OCI-LY7 (cell line): ENCODE data around the gene DNAJC6. TPM values are rescaled to one million over a fixed set of nuclear protein-coding genes. Genes with fewer than 3 reads are reported as not detected.

Experiments
- BruUV-seq: library from RNA; stranded (reverse); fragments of 400-500 nt; replicated peaks from 2 replicates; lab custom pipeline; 2021; lab: Mats Ljungman, UMichigan
- CTCF ChIA-PET: fragments of 300-600 bp; sonication (Branson Sonifier 250); formaldehyde crosslinking; loops from one replicate; lab custom pipeline; 2022; ENCODE audit warnings: antibody characterized with exemption; ENCODE audit not compliant: unreplicated experiment; lab: Charles Lee
- POLR2A ChIA-PET: fragments of 300-600 bp; sonication (Branson Sonifier 250); formaldehyde crosslinking; loops from one replicate; lab custom pipeline; 2022; ENCODE audit warnings: antibody characterized with exemption; lab: Charles Lee
- DNase-seq: peaks from one replicate; pipeline ENCODE4 v3.0.0-alpha.2; 2015; ENCODE audit warnings: low spot score
- H2AFZ ChIP-seq: fragments of 200-600 bp; sonication (generic), shearing (Covaris generic); 2 replicates; pipeline ENCODE4 v1.6.1; 2014; ENCODE audit warnings: mild to moderate bottlenecking, antibody characterized with exemption, low read length, moderate library complexity
- H3K27ac ChIP-seq: fragments of 200-600 bp; sonication (generic); 2 replicates; pipeline ENCODE4 v1.5.1; 2014; ENCODE audit warnings: mixed run types, low read depth, mild to moderate bottlenecking, moderate library complexity, low read length, inconsistent platforms; ENCODE audit not compliant: poor library complexity, severe bottlenecking
- H3K36me3 ChIP-seq: fragments of 200-600 bp; sonication (generic); 2 replicates; pipeline ENCODE4 v1.6.1; 2014; ENCODE audit warnings: mild to moderate bottlenecking, antibody characterized with exemption, low read length, moderate library complexity, mixed read lengths; ENCODE audit not compliant: insufficient read depth
- H3K4me1 ChIP-seq: fragments of 200-600 bp; sonication (generic); 2 replicates; pipeline ENCODE4 v1.5.1; 2014; ENCODE audit warnings: mild to moderate bottlenecking, low read length; ENCODE audit not compliant: insufficient read depth, poor library complexity, severe bottlenecking
- H3K4me2 ChIP-seq: fragments of 200-600 bp; sonication (generic); 2 replicates; pipeline ENCODE4 v1.6.1; 2014; ENCODE audit warnings: mild to moderate bottlenecking, low read length
- H3K4me3 ChIP-seq: fragments of 200-600 bp; sonication (generic); 2 replicates; pipeline ENCODE4 v1.5.1; 2014; ENCODE audit warnings: mild to moderate bottlenecking, low read depth, low read length; ENCODE audit not compliant: poor library complexity, severe bottlenecking
- H3K79me2 ChIP-seq: fragments of 200-600 bp; sonication (generic); 2 replicates; pipeline ENCODE4 v1.6.1; 2016; ENCODE audit warnings: low read depth, mild to moderate bottlenecking, low read length, moderate library complexity, mixed read lengths; ENCODE audit not compliant: insufficient read depth
- H3K9me2 ChIP-seq: fragments of 200-600 bp; sonication (generic); 2 replicates; pipeline ENCODE4 v1.6.1; 2016; ENCODE audit warnings: mild to moderate bottlenecking, low read length, mixed read lengths; ENCODE audit not compliant: insufficient read depth
- H3K9me3 ChIP-seq: fragments of 200-600 bp; sonication (generic); 2 replicates; pipeline ENCODE4 v1.6.1; 2014; ENCODE audit warnings: mild to moderate bottlenecking, mixed run types, low read length, mixed read lengths
- H4K20me1 ChIP-seq: fragments of 200-600 bp; sonication (generic); 2 replicates; pipeline ENCODE4 v1.6.1; 2014; ENCODE audit warnings: mild to moderate bottlenecking, antibody characterized with exemption, low read length, moderate library complexity, mixed read lengths; ENCODE audit not compliant: insufficient read depth
- EZH2phosphoT487 ChIP-seq: fragments of 200-600 bp; sonication (generic); IDR thresholded peaks from 2 replicates; pipeline ENCODE4 v1.6.1; 2018; ENCODE audit warnings: low read depth, borderline replicate concordance, mild to moderate bottlenecking, mixed run types, antibody characterized with exemption, low read length, moderate library complexity, mixed read lengths
- intact Hi-C: fragments of 100-400 bp; cut with micrococcal nuclease; formaldehyde crosslinking; loops from one replicate; pipeline ENCODE4 v1.10.0; 2022; ENCODE audit not compliant: unreplicated experiment
- total RNA-seq, 2 experiments: library from RNA; depleted of rRNA in 1 of 2; stranded (reverse); fragments of >200 nt in 1 of 2; shearing (Covaris generic) in 1 of 2; gene quantifications; 2 replicates each; pipeline ENCODE4 v1.2.3, GENCODE V29; 2014 to 2022
- TF ChIP-seq, protein P1 (sequence below): fragments of 200-600 bp; sonication (generic); conservative IDR thresholded peaks from 2 replicates; pipeline ENCODE4 v1.5.1; 2014; ENCODE audit warnings: mild to moderate bottlenecking, antibody characterized with exemption, low read length, moderate library complexity, mixed read lengths

Gene DNAJC6
- total RNA-seq, 2 experiments from 2014 or later, result 6.6 to 10.2 TPM

DNA sequence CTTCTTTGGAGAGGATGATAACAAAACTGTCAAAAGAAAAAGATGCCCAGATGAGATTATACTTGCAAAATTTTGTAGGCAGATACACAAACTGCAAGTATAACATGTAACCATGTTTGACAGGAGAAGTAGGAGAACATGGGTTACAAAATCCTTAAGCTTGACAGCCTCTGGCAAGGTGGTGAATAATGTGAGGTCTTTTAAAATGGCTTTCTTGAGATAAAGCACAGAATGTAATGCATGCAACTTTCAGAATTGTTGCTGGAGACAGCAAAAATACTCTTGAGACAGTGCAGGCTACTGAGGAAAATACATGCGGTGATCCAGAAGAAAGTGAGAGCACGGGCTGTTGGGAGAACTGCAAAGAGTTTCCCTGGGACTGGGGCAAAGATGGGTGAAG is 24.7 kb downstream of the DNAJC6 start:
- H3K4me2 ChIP-seq, result no peak overlapping the region
- no peak for DNase-seq
- H3K9me2 ChIP-seq, result no peaks in the 10 kb centered on the region
- TF ChIP-seq, protein P1, sequence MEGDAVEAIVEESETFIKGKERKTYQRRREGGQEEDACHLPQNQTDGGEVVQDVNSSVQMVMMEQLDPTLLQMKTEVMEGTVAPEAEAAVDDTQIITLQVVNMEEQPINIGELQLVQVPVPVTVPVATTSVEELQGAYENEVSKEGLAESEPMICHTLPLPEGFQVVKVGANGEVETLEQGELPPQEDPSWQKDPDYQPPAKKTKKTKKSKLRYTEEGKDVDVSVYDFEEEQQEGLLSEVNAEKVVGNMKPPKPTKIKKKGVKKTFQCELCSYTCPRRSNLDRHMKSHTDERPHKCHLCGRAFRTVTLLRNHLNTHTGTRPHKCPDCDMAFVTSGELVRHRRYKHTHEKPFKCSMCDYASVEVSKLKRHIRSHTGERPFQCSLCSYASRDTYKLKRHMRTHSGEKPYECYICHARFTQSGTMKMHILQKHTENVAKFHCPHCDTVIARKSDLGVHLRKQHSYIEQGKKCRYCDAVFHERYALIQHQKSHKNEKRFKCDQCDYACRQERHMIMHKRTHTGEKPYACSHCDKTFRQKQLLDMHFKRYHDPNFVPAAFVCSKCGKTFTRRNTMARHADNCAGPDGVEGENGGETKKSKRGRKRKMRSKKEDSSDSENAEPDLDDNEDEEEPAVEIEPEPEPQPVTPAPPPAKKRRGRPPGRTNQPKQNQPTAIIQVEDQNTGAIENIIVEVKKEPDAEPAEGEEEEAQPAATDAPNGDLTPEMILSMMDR, result no peak
- no peak for TF ChIP-seq EZH2phosphoT487
- no peak overlapping the region for H3K4me3 ChIP-seq
- ChIA-PET POLR2A (interaction anchor here (0.6 to 1.4 kb wide), 2 partner anchors 12 to 236 kb away, joined by 3 to 4 read pairs; no protein-coding TSS in a partner anchor), CTCF (no interaction called here)
- H3K9me3 ChIP-seq, result no peaks in the 10 kb centered on the region
- H4K20me1 ChIP-seq, result no peaks in the 10 kb centered on the region; the same call in 1 of the 2 replicates
- no peaks in the 10 kb centered on the region for H3K79me2 ChIP-seq
- no peaks in the 10 kb centered on the region for H3K36me3 ChIP-seq
- intact Hi-C loops, result no loop called here
- no peak overlapping the region for H2AFZ ChIP-seq
- BruUV-seq, result no TSS peak
- no peak overlapping the region for H3K27ac ChIP-seq
- H3K4me1 ChIP-seq, result peaks cover under 1% of the 10 kb centered on the region

- TF ChIP-seq, protein P1, result no peak
- TF ChIP-seq EZH2phosphoT487, result no peak
- Histone ChIP-seq H2AFZ (no peak overlapping the region), H3K4me3 (no peak overlapping the region), H3K4me2 (no peak overlapping the region), H3K9me3 (no peaks in the 10 kb centered on the region), H3K79me2 (no peaks in the 10 kb centered on the region), H4K20me1 (no peaks in the 10 kb centered on the region; the same call in 1 of the 2 replicates), H3K9me2 (no peaks in the 10 kb centered on the region), H3K27ac (no peak overlapping the region), H3K4me1 (no peaks in the 10 kb centered on the region), H3K36me3 (no peaks in the 10 kb centered on the region)
- CTCF ChIA-PET, result no interaction called here
- POLR2A ChIA-PET, result interaction anchor here (0.6 to 0.7 kb wide), 2 partner anchors 24 to 104 kb away, joined by 3 read pairs; no protein-coding TSS in a partner anchor
- intact Hi-C loops, result loop anchor here (2.0 kb wide), 1 partner anchor 19 kb away; no protein-coding TSS in a partner anchor
- DNase-seq, result no peak
- BruUV-seq, result no TSS peak
Measured at GRCh38 chr1:65339866-65340468, 30.6 kb downstream of the DNAJC6 start.

DNA sequence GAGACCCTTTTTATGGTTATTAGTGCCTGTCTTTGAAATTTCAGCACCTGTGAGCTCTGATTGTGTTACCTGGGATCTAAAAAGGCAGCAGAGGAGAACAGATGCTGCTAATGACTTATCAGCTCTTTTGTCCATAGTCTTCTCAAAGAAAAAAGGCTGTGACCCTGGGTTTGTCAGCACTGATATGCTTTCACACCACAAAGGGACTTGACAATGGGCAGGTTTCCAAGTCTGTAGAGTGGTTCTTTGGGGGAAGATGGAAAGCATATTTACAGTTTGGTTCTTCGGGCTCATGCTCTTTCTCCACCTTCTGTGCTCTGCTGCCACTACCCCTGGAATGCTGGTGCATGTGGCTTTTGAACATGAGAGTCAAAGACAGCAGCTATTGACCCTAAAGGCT is 32.0 kb downstream of the DNAJC6 start:
- POLR2A ChIA-PET, result no interaction called here

More for the DNA sequence above, 32.0 kb downstream of the DNAJC6 start:
- Histone ChIP-seq H2AFZ (no peak overlapping the region), H3K9me2 (no peaks in the 10 kb centered on the region), H3K4me1 (no peaks in the 10 kb centered on the region), H3K4me2 (no peak overlapping the region), H3K79me2 (no peaks in the 10 kb centered on the region), H3K36me3 (no peaks in the 10 kb centered on the region), H3K4me3 (no peak overlapping the region), H4K20me1 (no peaks in the 10 kb centered on the region; the same call in 1 of the 2 replicates), H3K27ac (no peak overlapping the region), H3K9me3 (no peaks in the 10 kb centered on the region)
- no TSS peak for BruUV-seq
- TF ChIP-seq EZH2phosphoT487, result no peak
- TF ChIP-seq, protein P1, result no peak
- no peak for DNase-seq
- CTCF ChIA-PET, result interaction anchor here (0.6 kb wide), 1 partner anchor 490 kb away, joined by 8 read pairs; no protein-coding TSS in a partner anchor
- intact Hi-C loops, result no loop called here
